K562 (cell line): ENCODE results near the gene CHAD. TPM values are rescaled to one million over a fixed set of nuclear protein-coding genes. Genes with fewer than 3 reads are reported as not detected.
A peak's percentile ranks its signal among the peaks of the same experiment; 100 is the strongest.

Experiments used
- ATF7 ChIP-seq: fragments of 450-650 bp; IDR thresholded peaks from 2 replicates; pipeline ENCODE4 v1.7.1; 2014; ENCODE audit warnings: mild to moderate bottlenecking, moderate library complexity
- FOSL1 ChIP-seq: fragments of 200-800 bp; sonication (Bioruptor generic); conservative IDR thresholded peaks from 2 replicates; pipeline ENCODE4 v1.6.1; 2016; ENCODE audit warnings: missing genetic modification characterization, missing compliant biosample characterization
- FOXK2 ChIP-seq, 2 experiments: fragments of 450-650 bp; IDR thresholded peaks in 1 of 2; conservative IDR thresholded peaks in 1 of 2; 2 replicates each; pipeline ENCODE4 v1.6.1; 2016; ENCODE audit warnings: low read depth in 2 of 2, mild to moderate bottlenecking in 1 of 2
- HMG20B ChIP-seq: fragments of 250-450 bp; sonication (Bioruptor Pico); IDR thresholded peaks from 2 replicates; pipeline ENCODE4 v1.5.0; 2021; ENCODE audit warnings: mild to moderate bottlenecking
- NRF1 ChIP-seq, 2 experiments: fragments of 450-650 bp; IDR thresholded peaks in 1 of 2; conservative IDR thresholded peaks in 1 of 2; 2 replicates each; pipeline ENCODE4 v1.6.1; 2014; ENCODE audit warnings: mild to moderate bottlenecking in 2 of 2
- PBX2 ChIP-seq, 2 experiments: IDR thresholded peaks in 1 of 2; conservative IDR thresholded peaks in 1 of 2; 2 replicates each; pipeline ENCODE4 v1.6.1; 2016; ENCODE audit warnings: low read depth in 2 of 2, mild to moderate bottlenecking in 1 of 2, missing compliant biosample characterization in 1 of 2, missing genetic modification characterization in 1 of 2, moderate library complexity in 1 of 2
- SP2 ChIP-seq: IDR thresholded peaks from 2 replicates; pipeline ENCODE4 v1.6.1; 2011; ENCODE audit warnings: mild to moderate bottlenecking, low read depth, low read length, moderate library complexity; ENCODE audit not compliant: poor library complexity, severe bottlenecking; ENCODE audit errors: extremely low read depth
- TARDBP ChIP-seq: fragments of 450-650 bp; IDR thresholded peaks from 2 replicates; pipeline ENCODE4 v1.6.1; 2016
- VEZF1 ChIP-seq: fragments of 200-800 bp; sonication (Bioruptor generic); IDR thresholded peaks from 2 replicates; pipeline ENCODE4 v1.6.1; 2017; ENCODE audit warnings: missing genetic modification characterization, missing compliant biosample characterization
- ZBTB5 ChIP-seq: fragments of 450-650 bp; IDR thresholded peaks from 2 replicates; pipeline ENCODE4 v1.6.1; 2017; ENCODE audit warnings: antibody characterized with exemption
- ZNF445 ChIP-seq: fragments of 250-450 bp; sonication (Bioruptor Pico); IDR thresholded peaks from 2 replicates; pipeline ENCODE4 v1.4.0; 2020; ENCODE audit warnings: low read depth, mild to moderate bottlenecking, moderate library complexity
- polyA plus RNA-seq, 8 experiments: library from polyadenylated mRNA; depleted of rRNA in 4 of 8; stranded (reverse) in 5 of 8; unstranded in 3 of 8; fragments of >200 nt; fragmentation: Nextera tagmentation in 2 of 8; fragmentation: Illumina TruSeq in 1 of 8; extraction: Ambion mirVana in 2 of 8; extraction: Trizol in 1 of 8; gene quantifications; 2 replicates each; pipeline versions ENCODE4 v1.2.1 to v1.2.3, GENCODE V29; 2011 to 2014; ENCODE audit warnings: inconsistent platforms in 1 of 8, missing spikeins in 1 of 8
- total RNA-seq, 7 experiments: library from RNA; depleted of rRNA in 6 of 7; stranded (reverse); fragments of >200 nt in 6 of 7; fragmentation: Illumina TruSeq in 2 of 7; extraction: Trizol in 2 of 7; gene quantifications; 2 replicates each; pipeline versions ENCODE4 v1.2.1 to v1.2.3, GENCODE V29; 2011 to 2021; ENCODE audit warnings: low replicate concordance in 1 of 7

CHAD gene
- total and polyA plus RNA-seq, 9 of the 15 experiments (the other 6 are each of a cell fraction or from before 2014, with no cell fraction given) = not detected

- TF ChIP-seq SP2 = no peak
- TF ChIP-seq TARDBP = no peak
- TF ChIP-seq FOXK2 (conservative IDR thresholded peaks at IDR 0.05 in 1 of 2, IDR thresholded peaks at IDR 0.05 in 1 of 2; ENCODE audit: low read depth in 2 of 2) = peak; percentile 31 to 60; a peak in 1 of 4 replicates
- TF ChIP-seq FOSL1 (tag) = peak; percentile 47; the same call in 1 of the 2 replicates
- TF ChIP-seq HMG20B (CRISPR knock-in tag) = no peak
- TF ChIP-seq ATF7 = no peak
- peak; percentile 31; the same call in 1 of the 2 replicates for TF ChIP-seq VEZF1 (CRISPR knock-in tag)
- no peak for TF ChIP-seq ZBTB5
- 0 out of 4 replicates have a peak, but pooled peaks of 1 of the 2 experiments have one; percentile 18 for TF ChIP-seq NRF1 (conservative IDR thresholded peaks at IDR 0.05 in 1 of 2, IDR thresholded peaks at IDR 0.05 in 1 of 2)
- TF ChIP-seq PBX2 (CRISPR knock-in tag; IDR thresholded peaks at IDR 0.05; ENCODE audit: low read depth) = peak; percentile 69
- peak; percentile 97 for TF ChIP-seq PBX2 (tag; conservative IDR thresholded peaks at IDR 0.05; ENCODE audit: low read depth)
- no peak for TF ChIP-seq ZNF445
These were observed 45.0 kb downstream of the CHAD start (continued) for GRCh38 chr17:50423553-50424159.
